NB4 (cell line): Measurements from ENCODE around the gene NOVA1.

ENCODE experiments used
- MAX ChIP-seq: IDR thresholded peaks from 2 replicates; pipeline ENCODE4 v1.6.1; 2011; ENCODE audit warnings: low read depth, low read length
- MYC ChIP-seq: IDR thresholded peaks from 2 replicates; pipeline ENCODE4 v1.6.1; 2011; ENCODE audit warnings: low read depth, low read length
- POLR2A ChIP-seq: IDR thresholded peaks from 2 replicates; pipeline ENCODE4 v1.6.1; 2011; ENCODE audit warnings: mild to moderate bottlenecking; ENCODE audit not compliant: insufficient read length; ENCODE audit errors: extremely low read depth
- TF ChIP-seq, protein P1 (sequence below): IDR thresholded peaks from one replicate; pipeline ENCODE4 v1.5.1; 2012; ENCODE audit warnings: low read depth, low read length

DNA sequence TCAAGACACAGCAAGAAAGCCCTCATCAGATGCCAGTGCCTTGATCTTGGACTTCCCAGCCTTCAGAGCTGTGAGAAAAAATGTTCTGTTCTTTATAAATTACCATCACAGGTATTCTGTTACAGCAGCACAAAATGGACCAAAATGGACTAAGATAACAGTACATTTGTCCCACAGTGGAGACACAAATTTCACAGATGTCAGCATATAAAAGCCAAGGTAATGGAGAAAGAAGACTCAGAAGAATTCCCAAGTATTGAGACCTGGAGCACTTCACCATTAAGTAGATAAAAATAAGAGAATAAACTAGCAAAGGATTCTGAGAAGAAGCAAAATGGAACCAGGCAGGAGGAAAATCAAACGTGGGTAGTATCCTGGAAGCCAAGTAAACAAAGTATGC lies 131.0 kb downstream of the NOVA1 start:
- TF ChIP-seq, protein P1, sequence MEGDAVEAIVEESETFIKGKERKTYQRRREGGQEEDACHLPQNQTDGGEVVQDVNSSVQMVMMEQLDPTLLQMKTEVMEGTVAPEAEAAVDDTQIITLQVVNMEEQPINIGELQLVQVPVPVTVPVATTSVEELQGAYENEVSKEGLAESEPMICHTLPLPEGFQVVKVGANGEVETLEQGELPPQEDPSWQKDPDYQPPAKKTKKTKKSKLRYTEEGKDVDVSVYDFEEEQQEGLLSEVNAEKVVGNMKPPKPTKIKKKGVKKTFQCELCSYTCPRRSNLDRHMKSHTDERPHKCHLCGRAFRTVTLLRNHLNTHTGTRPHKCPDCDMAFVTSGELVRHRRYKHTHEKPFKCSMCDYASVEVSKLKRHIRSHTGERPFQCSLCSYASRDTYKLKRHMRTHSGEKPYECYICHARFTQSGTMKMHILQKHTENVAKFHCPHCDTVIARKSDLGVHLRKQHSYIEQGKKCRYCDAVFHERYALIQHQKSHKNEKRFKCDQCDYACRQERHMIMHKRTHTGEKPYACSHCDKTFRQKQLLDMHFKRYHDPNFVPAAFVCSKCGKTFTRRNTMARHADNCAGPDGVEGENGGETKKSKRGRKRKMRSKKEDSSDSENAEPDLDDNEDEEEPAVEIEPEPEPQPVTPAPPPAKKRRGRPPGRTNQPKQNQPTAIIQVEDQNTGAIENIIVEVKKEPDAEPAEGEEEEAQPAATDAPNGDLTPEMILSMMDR, result no peak
- no peak for TF ChIP-seq POLR2A
- no peak for TF ChIP-seq MYC
- no peak for TF ChIP-seq MAX
